ENCODE measurements around the gene RANBP10.

Gene RANBP10

GRCh38 chr16:67780847-67781564 is 25.4 kb downstream of the RANBP10 start:
- no peak overlapping the region for H3K4me3 ChIP-seq (ENCODE audit: low read depth, low read length)
- TF ChIP-seq CTCF (IDR thresholded peaks at IDR 0.05; ENCODE audit: borderline replicate concordance, insufficient read depth, low read depth, low read length) = no peak

- H3K4me3 ChIP-seq (ENCODE audit: low read depth, low read length) = no peak overlapping the region
- TF ChIP-seq CTCF (IDR thresholded peaks at IDR 0.05; ENCODE audit: borderline replicate concordance, insufficient read depth, low read depth, low read length) = no peak
These were observed 26.9 kb downstream of the RANBP10 start for GRCh38 chr16:67779256-67780014.

DNA sequence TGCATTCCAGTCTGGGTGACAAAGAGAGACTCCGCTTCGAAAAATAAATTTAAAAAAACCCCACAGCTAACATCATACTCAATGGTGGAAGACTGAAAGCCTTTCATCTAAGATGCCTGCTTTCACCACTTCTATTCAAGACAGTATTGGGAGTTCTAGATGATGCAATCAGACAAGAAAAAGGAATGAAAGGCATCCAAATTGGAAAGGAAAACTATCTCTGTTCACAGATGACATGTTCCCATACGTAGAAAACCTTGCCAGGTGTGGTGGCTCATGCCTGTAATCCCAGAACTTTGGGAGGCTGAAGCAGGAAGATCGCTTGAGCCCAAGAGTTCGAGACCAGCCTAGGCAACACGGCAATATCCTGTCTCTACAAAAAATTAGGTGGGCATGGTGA is 31.1 kb downstream of the RANBP10 start:
- no peak for TF ChIP-seq CTCF (IDR thresholded peaks at IDR 0.05; ENCODE audit: borderline replicate concordance, insufficient read depth, low read depth, low read length)
- H3K4me3 ChIP-seq (ENCODE audit: low read depth, low read length) = no peak overlapping the region

DNA sequence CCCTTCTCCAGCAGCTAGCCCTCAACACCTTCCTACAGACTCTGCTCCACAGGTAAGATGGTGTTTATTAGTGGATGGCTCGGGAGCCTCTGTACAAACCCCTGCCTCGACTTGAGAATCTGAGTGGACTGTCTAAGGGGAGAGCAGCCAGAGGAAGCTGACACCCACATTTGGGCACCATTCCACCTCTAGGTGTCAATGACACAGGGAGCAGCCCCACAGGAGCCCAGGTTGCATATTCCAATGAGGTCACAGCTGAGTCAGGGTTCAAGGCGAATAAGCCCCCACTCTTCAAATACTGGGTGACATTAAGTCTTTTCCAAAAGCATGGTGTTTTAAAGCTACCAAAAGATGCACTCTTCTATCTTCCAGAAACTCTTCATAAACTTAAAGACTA is 31.9 kb downstream of the RANBP10 start:
- H3K4me3 ChIP-seq (ENCODE audit: low read depth, low read length) = no peak overlapping the region
- no peak for TF ChIP-seq CTCF (IDR thresholded peaks at IDR 0.05; ENCODE audit: borderline replicate concordance, insufficient read depth, low read depth, low read length)

DNA sequence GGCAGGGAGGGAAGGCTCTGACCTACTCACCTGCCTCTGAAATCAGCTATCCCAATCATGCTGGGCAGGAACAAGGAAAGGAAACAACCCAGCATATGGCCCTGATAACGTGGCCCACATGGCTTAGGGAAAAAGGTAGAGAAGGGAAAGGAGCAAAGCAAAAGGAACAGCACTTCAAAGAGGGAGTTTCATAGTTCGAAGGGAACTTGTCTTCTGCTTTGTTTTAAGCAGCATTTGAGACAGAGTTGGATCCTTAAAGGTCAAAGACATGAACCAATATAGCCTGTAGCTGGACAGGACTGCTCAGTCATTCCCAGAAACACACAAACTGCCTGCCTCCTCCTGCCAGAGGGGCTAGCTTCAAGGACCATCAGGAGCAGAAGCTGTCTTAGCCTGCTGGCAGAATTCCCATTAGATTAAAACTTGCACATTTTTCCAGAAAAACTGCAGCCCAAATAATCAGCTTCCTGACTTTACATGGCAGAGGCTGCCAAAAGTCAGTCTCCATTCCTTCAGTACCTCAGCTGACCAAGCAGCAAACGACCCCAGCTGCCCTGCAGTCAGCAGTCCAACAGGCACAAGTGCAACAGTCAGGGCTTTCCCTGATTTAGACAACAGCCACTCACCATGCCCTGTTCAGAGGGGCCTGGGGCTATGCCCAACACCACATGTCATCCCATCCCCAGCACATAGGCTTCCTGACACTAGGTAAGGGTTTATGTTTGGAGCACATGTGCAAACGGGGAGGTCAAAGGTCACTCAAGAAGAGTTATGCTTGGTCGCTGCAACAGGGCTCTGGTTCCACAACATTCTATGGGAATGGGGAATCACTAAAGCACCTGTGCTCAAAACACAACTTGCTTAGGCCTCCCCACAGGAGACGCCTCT is 32.5 kb downstream of the RANBP10 start:
- no peak overlapping the region for H3K4me3 ChIP-seq (ENCODE audit: low read depth, low read length)
- no peak for TF ChIP-seq CTCF (IDR thresholded peaks at IDR 0.05; ENCODE audit: borderline replicate concordance, insufficient read depth, low read depth, low read length)

GRCh38 chr16:67773099-67773498 is 33.3 kb downstream of the RANBP10 start:
- H3K4me3 ChIP-seq (ENCODE audit: low read depth, low read length) = no peak overlapping the region
- no peak for TF ChIP-seq CTCF (IDR thresholded peaks at IDR 0.05; ENCODE audit: borderline replicate concordance, insufficient read depth, low read depth, low read length)
